Effector memory CD4-positive, alpha-beta T cell (primary cell): ENCODE results near the gene NOL3.
A peak's percentile ranks its signal among the peaks of the same experiment; 100 is the strongest.

Experiments
- DNase-seq, 3 donors: peaks; one replicate each; pipeline ENCODE4 v3.0.0-alpha.2; 2020
- H3K27ac ChIP-seq: 2 replicates; pipeline ENCODE4 v1.7.0; 2013; ENCODE audit warnings: mild to moderate bottlenecking, low read length, moderate library complexity; ENCODE audit not compliant: insufficient read depth, poor library complexity, severe bottlenecking
- H3K27me3 ChIP-seq: replicated peaks from 2 replicates; pipeline ENCODE4 v1.7.0; 2013; ENCODE audit warnings: mild to moderate bottlenecking, low read length; ENCODE audit not compliant: insufficient read depth, control insufficient read depth, poor library complexity, severe bottlenecking
- H3K36me3 ChIP-seq: 2 replicates; pipeline ENCODE4 v1.7.0; 2013; ENCODE audit warnings: mild to moderate bottlenecking, low read length, moderate library complexity; ENCODE audit not compliant: control insufficient read depth, insufficient read depth
- H3K4me1 ChIP-seq: 2 replicates; pipeline ENCODE4 v1.7.0; 2013; ENCODE audit warnings: low read length, mild to moderate bottlenecking; ENCODE audit not compliant: control insufficient read depth, insufficient read depth, poor library complexity, severe bottlenecking
- H3K4me3 ChIP-seq: 2 replicates; pipeline ENCODE4 v1.7.0; 2013; ENCODE audit warnings: low read length, low read depth, mild to moderate bottlenecking; ENCODE audit not compliant: insufficient read depth, poor library complexity, severe bottlenecking
- H3K9me3 ChIP-seq: 2 replicates; pipeline ENCODE4 v1.7.0; 2013; ENCODE audit warnings: mild to moderate bottlenecking, low read length, moderate library complexity; ENCODE audit not compliant: control insufficient read depth

The NOL3 gene

GRCh38 chr16:67170949-67171649 lies 761 bp downstream of the NOL3 start:
- no peak for DNase-seq
- Histone ChIP-seq H3K4me1 (peaks cover 35% of the 10 kb centered on the region), H3K4me3 (no peak overlapping the region)

GRCh38 chr16:67173323-67173722 lies 3.0 kb downstream of the NOL3 start:
- no peak overlapping the region for H3K27ac ChIP-seq
- no peak for DNase-seq
- H3K4me3 ChIP-seq: no peak overlapping the region
- H3K27me3 ChIP-seq: peaks cover 6% of the 10 kb centered on the region
- H3K36me3 ChIP-seq: no peaks in the 10 kb centered on the region
- H3K4me1 ChIP-seq: peaks cover 40% of the 10 kb centered on the region
- no peaks in the 10 kb centered on the region for H3K9me3 ChIP-seq

More at GRCh38 chr16:67170949-67171649, 761 bp downstream of the NOL3 start:
- Histone ChIP-seq H3K36me3 (no peaks in the 10 kb centered on the region), H3K27ac (no peak overlapping the region), H3K9me3 (no peaks in the 10 kb centered on the region), H3K27me3 (peaks cover 20% of the 10 kb centered on the region)

GRCh38 chr16:67173808-67174705 lies 3.7 kb downstream of the NOL3 start:
- Histone ChIP-seq H3K4me1 (peaks cover 40% of the 10 kb centered on the region), H3K27me3 (peaks cover 6% of the 10 kb centered on the region), H3K27ac (no peak overlapping the region), H3K4me3 (peak overlapping the region; percentile 33), H3K36me3 (no peaks in the 10 kb centered on the region), H3K9me3 (no peaks in the 10 kb centered on the region)
- peak; percentile 47 to 63 (median 63) for DNase-seq

DNA sequence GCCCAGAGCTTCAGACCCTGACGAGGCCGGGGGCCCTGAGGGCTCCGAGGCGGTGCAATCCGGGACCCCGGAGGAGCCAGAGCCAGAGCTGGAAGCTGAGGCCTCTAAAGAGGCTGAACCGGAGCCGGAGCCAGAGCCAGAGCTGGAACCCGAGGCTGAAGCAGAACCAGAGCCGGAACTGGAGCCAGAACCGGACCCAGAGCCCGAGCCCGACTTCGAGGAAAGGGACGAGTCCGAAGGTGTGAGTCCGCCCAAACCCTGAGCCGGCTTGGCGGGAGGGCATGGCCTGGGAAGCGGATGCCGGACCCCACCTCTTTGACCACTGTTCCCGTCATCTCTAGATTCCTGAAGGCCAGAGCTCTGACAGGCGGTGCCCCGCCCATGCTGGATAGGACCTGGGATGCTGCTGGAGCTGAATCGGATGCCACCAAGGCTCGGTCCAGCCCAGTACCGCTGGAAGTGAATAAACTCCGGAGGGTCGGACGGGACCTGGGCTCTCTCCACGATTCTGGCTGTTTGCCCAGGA lies 4.4 kb downstream of the NOL3 start:
- peaks cover 2% of the 10 kb centered on the region for H3K27me3 ChIP-seq
- no peak overlapping the region for H3K27ac ChIP-seq
- no peaks in the 10 kb centered on the region for H3K36me3 ChIP-seq
- no peaks in the 10 kb centered on the region for H3K9me3 ChIP-seq
- peak overlapping the region; percentile 33 for H3K4me3 ChIP-seq
- no peak for DNase-seq
- H3K4me1 ChIP-seq: peaks cover 35% of the 10 kb centered on the region

- H3K27ac ChIP-seq: no peak overlapping the region
- H3K4me3 ChIP-seq: no peak overlapping the region
- peaks cover 26% of the 10 kb centered on the region for H3K4me1 ChIP-seq
- DNase-seq: no peak
- H3K27me3 ChIP-seq: no peaks in the 10 kb centered on the region
- H3K36me3 ChIP-seq: no peaks in the 10 kb centered on the region
- H3K9me3 ChIP-seq: no peaks in the 10 kb centered on the region
Measured at GRCh38 chr16:67176662-67177061, 6.3 kb downstream of the NOL3 start.

DNA sequence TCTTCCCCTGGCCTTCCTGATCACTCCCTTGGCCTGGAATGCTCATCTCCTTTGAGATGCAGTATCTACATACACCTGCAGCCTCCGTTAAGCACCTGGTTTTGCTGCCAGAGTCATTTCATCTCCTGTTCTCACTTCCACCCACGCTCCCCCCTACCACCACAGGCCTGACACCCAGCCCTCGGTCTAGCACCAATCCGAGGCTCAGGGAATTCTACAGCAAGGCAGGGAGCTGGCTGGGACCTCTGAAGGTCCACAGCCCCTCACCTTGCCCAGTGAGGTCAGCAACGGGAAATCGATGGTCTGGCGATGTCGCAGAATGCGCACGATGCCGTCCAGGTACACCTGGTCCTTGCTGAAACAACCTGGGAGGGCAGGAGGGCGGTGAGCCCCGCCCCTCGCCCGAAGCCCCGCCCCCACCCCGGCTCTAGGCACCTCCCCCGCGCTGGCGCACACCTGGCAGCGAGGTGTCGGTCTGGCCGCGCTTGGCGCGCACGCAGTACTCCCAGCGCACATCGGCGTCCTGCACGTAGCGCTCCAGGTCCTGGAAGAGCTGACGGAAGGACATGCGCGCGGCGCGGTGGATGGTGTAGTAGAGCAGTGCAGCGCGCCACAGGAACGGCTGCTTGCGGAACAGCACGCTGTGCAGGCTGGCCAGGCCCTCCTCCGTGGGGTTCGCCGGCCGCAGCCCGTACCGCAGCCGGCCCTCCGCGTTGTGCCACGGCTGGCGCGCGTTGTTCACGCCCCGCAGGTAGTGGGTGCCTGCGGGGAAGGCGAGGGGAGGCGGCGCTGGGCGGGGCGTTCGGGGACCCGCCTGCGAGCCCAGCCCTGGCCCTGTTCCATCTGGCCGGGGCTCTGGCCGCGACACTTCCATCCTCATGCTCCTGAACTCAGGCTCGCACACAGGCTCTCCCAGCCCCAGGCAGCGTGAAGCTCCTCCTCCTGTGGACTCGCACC lies 7.7 kb downstream of the NOL3 start:
- no peaks in the 10 kb centered on the region for H3K9me3 ChIP-seq
- DNase-seq: peak; percentile 53 to 59 (median 59)
- peak overlapping the region; percentile 42 for H3K4me3 ChIP-seq
- H3K27ac ChIP-seq: no peak overlapping the region
- H3K4me1 ChIP-seq: peaks cover 26% of the 10 kb centered on the region
- no peaks in the 10 kb centered on the region for H3K36me3 ChIP-seq
- H3K27me3 ChIP-seq: no peaks in the 10 kb centered on the region

DNA sequence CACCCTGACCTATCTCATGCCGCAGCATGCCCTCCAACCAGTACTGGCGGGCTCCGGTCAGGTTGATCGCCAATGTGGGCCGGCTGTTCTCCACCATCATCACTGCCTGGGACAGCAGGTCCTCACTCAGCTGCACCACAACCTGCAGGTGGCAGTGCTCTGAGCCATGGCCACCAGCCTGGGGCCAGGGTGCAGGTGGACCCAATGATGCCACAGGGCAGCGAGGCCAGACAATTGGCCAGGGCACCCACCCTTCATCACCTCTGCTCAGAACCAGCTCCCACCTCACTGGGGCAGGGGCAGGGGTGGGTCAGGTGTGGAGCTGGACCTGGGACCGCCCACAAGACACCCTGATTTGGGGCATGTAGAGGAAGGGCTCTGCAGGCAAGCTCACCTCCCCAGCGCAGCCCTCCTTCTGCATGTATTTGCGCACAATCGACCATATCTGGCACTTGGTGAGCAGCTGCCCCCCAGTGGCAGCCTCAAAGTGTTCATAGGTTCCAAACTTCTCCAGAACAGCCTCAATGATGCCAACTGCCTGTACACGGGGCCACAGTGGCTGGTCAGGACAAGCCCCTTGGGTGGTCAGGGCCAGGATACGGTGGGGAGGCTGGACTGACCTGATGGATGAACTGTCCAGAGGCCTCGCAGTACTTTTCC lies 9.2 kb downstream of the NOL3 start:
- Histone ChIP-seq H3K9me3 (no peaks in the 10 kb centered on the region), H3K27me3 (no peaks in the 10 kb centered on the region), H3K4me1 (peaks cover 15% of the 10 kb centered on the region), H3K36me3 (no peaks in the 10 kb centered on the region), H3K4me3 (no peak overlapping the region), H3K27ac (no peak overlapping the region)
- no peak for DNase-seq

DNA sequence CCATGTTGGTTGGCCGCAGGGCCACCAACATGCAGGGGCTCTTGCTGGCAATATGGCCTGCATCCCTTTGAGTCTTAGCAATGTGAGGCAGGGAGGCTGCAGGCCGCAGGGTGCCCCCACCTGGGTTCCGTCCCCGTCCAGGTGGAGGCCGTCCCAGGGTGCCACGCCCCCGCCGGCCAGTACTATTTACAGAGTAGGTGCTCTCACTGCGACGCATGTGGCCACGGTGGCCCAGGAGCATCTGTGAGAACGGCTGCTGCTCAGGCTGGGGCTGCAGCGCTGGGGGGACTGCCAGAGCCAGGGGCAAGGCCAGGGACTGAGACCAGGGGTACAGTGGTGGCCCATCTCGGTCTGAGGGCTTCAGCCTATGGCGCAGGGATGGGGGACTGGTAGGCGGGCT lies 9.8 kb downstream of the NOL3 start:
- Histone ChIP-seq H3K4me1 (peaks cover 18% of the 10 kb centered on the region), H3K27me3 (no peaks in the 10 kb centered on the region), H3K36me3 (no peaks in the 10 kb centered on the region), H3K27ac (no peak overlapping the region), H3K9me3 (no peaks in the 10 kb centered on the region), H3K4me3 (no peak overlapping the region)
- DNase-seq: no peak

- DNase-seq: no peak
- no peaks in the 10 kb centered on the region for H3K9me3 ChIP-seq
- H3K27me3 ChIP-seq: no peaks in the 10 kb centered on the region
- H3K27ac ChIP-seq: no peak overlapping the region
- peaks cover 22% of the 10 kb centered on the region for H3K4me1 ChIP-seq
- H3K4me3 ChIP-seq: no peak overlapping the region
- H3K36me3 ChIP-seq: no peaks in the 10 kb centered on the region
Measured at GRCh38 chr16:67181346-67181745, 11.0 kb downstream of the NOL3 start.
